SIG-M5 treated with dmso at 0.1 percent for 504 hours (cell line): ENCODE data around the gene BCL2L1.
A peak's percentile ranks its signal among the peaks of the same experiment; 100 is the strongest.
"Not testable (repeated sequence)": the region's sequence is repeated elsewhere in the genome, so short reads cannot be mapped to it uniquely, and the experiment has no call there.

Experiments used
- DNase-seq: peaks from one replicate; lab custom pipeline; 2025; ENCODE audit not compliant: unreplicated experiment; lab: John Stamatoyannopoulos, UW

Gene BCL2L1

GRCh38 chr20:31722257-31723068 is at the start of gene BCL2L1:
Gene BCL2L1, minus strand, starts transcription at chr20:31722868. Its CDS starts 650 bp downstream, at chr20:31722218.
- peak; percentile 78 for DNase-seq

GRCh38 chr20:31770243-31770642 is 47.6 kb upstream of the BCL2L1 start:
- no peak for DNase-seq

- no peak for DNase-seq
Measured at GRCh38 chr20:31769681-31770080, 47.0 kb upstream of the BCL2L1 start.

GRCh38 chr20:31767805-31768204 is 45.1 kb upstream of the BCL2L1 start:
- no peak for DNase-seq

- DNase-seq = no peak
Measured at GRCh38 chr20:31764641-31765305, 42.1 kb upstream of the BCL2L1 start.

GRCh38 chr20:31760519-31761240 is 38.0 kb upstream of the BCL2L1 start:
- DNase-seq = no peak

- no peak for DNase-seq
Measured at GRCh38 chr20:31759836-31760518, 37.3 kb upstream of the BCL2L1 start.

- DNase-seq = no peak
Measured at GRCh38 chr20:31758991-31759390, 36.3 kb upstream of the BCL2L1 start.

GRCh38 chr20:31758521-31758920 is 35.9 kb upstream of the BCL2L1 start:
- no peak for DNase-seq

- no peak for DNase-seq
Measured at GRCh38 chr20:31757254-31757653, 34.6 kb upstream of the BCL2L1 start.

GRCh38 chr20:31751126-31751525 is 28.5 kb upstream of the BCL2L1 start:
- DNase-seq = no peak

- DNase-seq = no peak
Measured at GRCh38 chr20:31749223-31749622, 26.6 kb upstream of the BCL2L1 start.

- no peak for DNase-seq
Measured at GRCh38 chr20:31747640-31748039, 25.0 kb upstream of the BCL2L1 start.

- DNase-seq = not testable (repeated sequence)
Measured at GRCh38 chr20:31747028-31747427, 24.4 kb upstream of the BCL2L1 start.

GRCh38 chr20:31746068-31746878 is 23.6 kb upstream of the BCL2L1 start:
- no peak for DNase-seq

- no peak for DNase-seq
Measured at GRCh38 chr20:31740656-31741323, 18.1 kb upstream of the BCL2L1 start.

- DNase-seq = peak; percentile 49
Measured at GRCh38 chr20:31740208-31740607, 17.5 kb upstream of the BCL2L1 start.

- peak; percentile 47 for DNase-seq
Measured at GRCh38 chr20:31739550-31739977, 16.9 kb upstream of the BCL2L1 start.

- peak; percentile 100 for DNase-seq
Measured at GRCh38 chr20:31738729-31739549, 16.3 kb upstream of the BCL2L1 start, which contains the start of gene TPX2. Gene TPX2, plus strand, starts transcription at chr20:31739290. Its CDS starts 18,187 bp downstream, at chr20:31757477.
